Gastroesophageal sphincter (tissue), 4 donors: ENCODE measurements around the gene NPR1. TPM values are rescaled to one million over a fixed set of nuclear protein-coding genes. Genes with fewer than 3 reads are reported as not detected.

Experiments
- ATAC-seq: fragments of 150-250 bp; one replicate; pipeline ENCODE4 v1.9.1; 2016; ENCODE audit warnings: mild to moderate bottlenecking, moderate library complexity
- H3K27ac ChIP-seq, 4 donors: fragments of 200-600 bp; sonication (generic) in 3 of 4; 1 replicate in 3 of 4; 2 replicates in 1 of 4; pipeline ENCODE4 v1.5.1; 2016 to 2019
- H3K27me3 ChIP-seq: fragments of 200-600 bp; sonication (generic); one replicate; pipeline ENCODE4 v1.5.1; 2019
- H3K36me3 ChIP-seq, 2 donors: fragments of 200-600 bp; sonication (generic); one replicate each; pipeline ENCODE4 v1.5.1; 2019; ENCODE audit warnings: control low read depth in 1 of 2
- H3K4me1 ChIP-seq, 3 donors: fragments of 200-600 bp; sonication (generic); 1 replicate in 2 of 3; 2 replicates in 1 of 3; pipeline ENCODE4 v1.5.1; 2016 to 2019; ENCODE audit warnings: control low read depth in 2 of 3
- H3K4me3 ChIP-seq, 2 donors: fragments of 200-600 bp; sonication (generic); one replicate each; pipeline ENCODE4 v1.5.1; 2019; ENCODE audit warnings: mild to moderate bottlenecking in 1 of 2, moderate library complexity in 1 of 2
- H3K9me3 ChIP-seq, 3 donors: fragments of 200-600 bp; sonication (generic); one replicate each; pipeline ENCODE4 v1.5.1; 2017 to 2019; ENCODE audit warnings: control low read depth in 2 of 3
- EP300 ChIP-seq: sonication (generic); formaldehyde crosslinking; IDR thresholded peaks from one replicate; pipeline ENCODE4 v1.6.1; 2017; ENCODE audit warnings: antibody characterized with exemption, mild to moderate bottlenecking
- POLR2A ChIP-seq, 2 donors: fragments of 450-650 bp; IDR thresholded peaks; one replicate each; pipeline ENCODE4 v1.6.1; 2017; ENCODE audit warnings: antibody characterized with exemption in 2 of 2, mild to moderate bottlenecking in 2 of 2, moderate library complexity in 1 of 2
- POLR2AphosphoS5 ChIP-seq: sonication (generic); formaldehyde crosslinking; IDR thresholded peaks from one replicate; pipeline ENCODE4 v1.6.1; 2017; ENCODE audit warnings: antibody characterized with exemption
- WGBS, 2 donors: methylation state at CpG; one replicate each; pipeline ENCODE4 v1.1.5; 2018; ENCODE audit warnings: low coverage in 1 of 2; 5-methylcytosine and 5-hydroxymethylcytosine counted together
- total RNA-seq, 4 donors: library from RNA; depleted of rRNA; stranded (reverse); fragments of >200 nt; gene quantifications; one replicate each; pipeline ENCODE4 v1.1.0, GENCODE V29; 2016
- TF ChIP-seq, protein P1 (sequence below), 4 experiments: fragments of 200-600 bp in 2 of 4; fragments of 450-650 bp in 2 of 4; sonication (generic) in 1 of 4; IDR thresholded peaks; one replicate each; pipeline ENCODE4 v1.5.1; 2017 to 2019; ENCODE audit warnings: antibody characterized with exemption in 4 of 4, mild to moderate bottlenecking in 2 of 4, moderate library complexity in 2 of 4

The NPR1 gene
- total RNA-seq, 4 donors from 2014 or later: 36.7 to 57.0 (median 46.7) TPM

GRCh38 chr1:153648000-153648643 is 30.4 kb upstream of the NPR1 start:
- ATAC-seq: no peak
- Histone ChIP-seq H3K27ac (peak overlapping the region in 2 of 4 donors; percentile 35 to 55), H3K9me3 (no peaks in the 10 kb centered on the region), H3K4me1 (peaks cover 0 to 25% (median 8%) of the 10 kb centered on the region in 3 donors), H3K36me3 (peaks cover 0 to 41% of the 10 kb centered on the region in 2 donors), H3K27me3 (no peaks in the 10 kb centered on the region), H3K4me3 (no peak overlapping the region)
- 68 to 84% methylated on average over 5 to 6 of the region's 10 CpGs for WGBS, 2 donors
- TF ChIP-seq EP300 (no peak), POLR2AphosphoS5 (no peak), POLR2A (IDR thresholded peaks at IDR 0.05) (no peak)
- TF ChIP-seq, protein P1, sequence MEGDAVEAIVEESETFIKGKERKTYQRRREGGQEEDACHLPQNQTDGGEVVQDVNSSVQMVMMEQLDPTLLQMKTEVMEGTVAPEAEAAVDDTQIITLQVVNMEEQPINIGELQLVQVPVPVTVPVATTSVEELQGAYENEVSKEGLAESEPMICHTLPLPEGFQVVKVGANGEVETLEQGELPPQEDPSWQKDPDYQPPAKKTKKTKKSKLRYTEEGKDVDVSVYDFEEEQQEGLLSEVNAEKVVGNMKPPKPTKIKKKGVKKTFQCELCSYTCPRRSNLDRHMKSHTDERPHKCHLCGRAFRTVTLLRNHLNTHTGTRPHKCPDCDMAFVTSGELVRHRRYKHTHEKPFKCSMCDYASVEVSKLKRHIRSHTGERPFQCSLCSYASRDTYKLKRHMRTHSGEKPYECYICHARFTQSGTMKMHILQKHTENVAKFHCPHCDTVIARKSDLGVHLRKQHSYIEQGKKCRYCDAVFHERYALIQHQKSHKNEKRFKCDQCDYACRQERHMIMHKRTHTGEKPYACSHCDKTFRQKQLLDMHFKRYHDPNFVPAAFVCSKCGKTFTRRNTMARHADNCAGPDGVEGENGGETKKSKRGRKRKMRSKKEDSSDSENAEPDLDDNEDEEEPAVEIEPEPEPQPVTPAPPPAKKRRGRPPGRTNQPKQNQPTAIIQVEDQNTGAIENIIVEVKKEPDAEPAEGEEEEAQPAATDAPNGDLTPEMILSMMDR (IDR thresholded peaks at IDR 0.05): no peak

DNA sequence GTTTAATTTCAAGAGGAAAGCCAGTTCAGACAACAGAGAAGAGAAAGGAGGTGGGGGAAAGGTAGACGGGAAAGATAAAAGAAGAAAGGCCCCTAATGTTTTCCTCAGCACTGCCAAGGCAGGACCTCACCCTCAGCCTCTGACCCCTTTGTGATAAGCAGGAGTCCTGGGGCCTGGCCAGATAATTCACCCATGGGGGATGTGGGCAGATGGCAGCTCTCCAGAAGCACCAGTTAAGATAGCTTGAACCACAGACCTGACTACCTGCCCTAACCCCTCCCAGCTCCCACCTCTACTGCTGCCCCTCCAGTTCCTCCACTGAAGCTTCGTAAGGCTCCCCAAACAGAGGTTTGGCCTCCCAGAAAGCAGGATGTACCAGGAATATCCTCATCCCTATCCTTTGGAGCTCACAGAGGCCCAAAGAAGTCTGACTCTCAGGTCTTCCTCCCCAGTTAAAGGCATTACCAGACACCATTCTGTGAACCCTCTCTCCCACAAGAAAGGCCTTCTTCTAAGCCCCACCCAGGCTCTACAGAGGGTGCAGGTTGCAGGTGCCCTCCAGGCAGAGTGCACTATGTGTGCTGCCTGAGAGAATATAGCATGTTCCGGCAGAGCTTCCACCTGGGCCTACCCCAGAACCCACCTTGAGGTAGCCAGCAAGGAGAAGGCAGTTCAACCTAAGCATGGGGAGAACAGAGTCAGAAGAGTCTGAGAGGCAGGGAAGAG is 29.2 kb upstream of the NPR1 start:
- Histone ChIP-seq H3K9me3 (no peaks in the 10 kb centered on the region), H3K27ac (no peak overlapping the region), H3K36me3 (peaks cover 0 to 29% of the 10 kb centered on the region in 2 donors), H3K27me3 (no peaks in the 10 kb centered on the region), H3K4me1 (peaks cover 0 to 13% (median 0%) of the 10 kb centered on the region in 3 donors), H3K4me3 (no peak overlapping the region)
- 41% methylated on average over 3 of the region's 3 CpGs; no CpG with 5 or more reads in 1 of the 2 donors for WGBS, 2 donors
- ATAC-seq: no peak
- TF ChIP-seq, protein P1 (IDR thresholded peaks at IDR 0.05): no peak

GRCh38 chr1:153649863-153650235 is 28.6 kb upstream of the NPR1 start:
- Histone ChIP-seq H3K27me3 (no peaks in the 10 kb centered on the region), H3K4me1 (peaks cover 0 to 7% (median 0%) of the 10 kb centered on the region in 3 donors), H3K4me3 (no peak overlapping the region), H3K36me3 (peaks cover 0 to 24% of the 10 kb centered on the region in 2 donors), H3K9me3 (no peaks in the 10 kb centered on the region), H3K27ac (no peak overlapping the region)
- no peak for TF ChIP-seq EP300
- TF ChIP-seq POLR2A (IDR thresholded peaks at IDR 0.05): no peak
- TF ChIP-seq, protein P1 (IDR thresholded peaks at IDR 0.05): no peak
- TF ChIP-seq POLR2AphosphoS5: no peak
- WGBS, 2 donors: 60 to 86% methylated on average over 1 to 2 of the region's 2 CpGs
- ATAC-seq: no peak

- peaks cover 0 to 5% of the 10 kb centered on the region in 2 donors for H3K36me3 ChIP-seq
- no peaks in the 10 kb centered on the region for H3K9me3 ChIP-seq
- no peak for TF ChIP-seq EP300
- no peak for TF ChIP-seq POLR2AphosphoS5
- TF ChIP-seq, protein P1 (IDR thresholded peaks at IDR 0.05): no peak
- peaks cover 0 to 5% (median 0%) of the 10 kb centered on the region in 3 donors for H3K4me1 ChIP-seq
- 67% methylated on average over 1 of the region's 1 CpG; no CpG with 5 or more reads in 1 of the 2 donors for WGBS, 2 donors
- no peak for ATAC-seq
- H3K27ac ChIP-seq: no peak overlapping the region
- no peaks in the 10 kb centered on the region for H3K27me3 ChIP-seq
- H3K4me3 ChIP-seq: no peak overlapping the region
These were observed 26.7 kb upstream of the NPR1 start for GRCh38 chr1:153651771-153652170.
